A204.1 (cell line): ENCODE results near the gene GUCA2A.

ENCODE experiments used
- FAIRE-seq: peaks from 2 replicates; lab custom pipeline; 2012; peaks lifted over from hg19 to GRCh38; lab: Jason Lieb, UNC

The GUCA2A gene

GRCh38 chr1:42176902-42177519, 12.5 kb upstream of the GUCA2A start:
- FAIRE-seq = no peak

GRCh38 chr1:42175314-42176054, 10.9 kb upstream of the GUCA2A start:
- no peak for FAIRE-seq

- no peak for FAIRE-seq
Measured at GRCh38 chr1:42173961-42174735, 9.6 kb upstream of the GUCA2A start.

GRCh38 chr1:42173155-42173933, 8.8 kb upstream of the GUCA2A start:
- no peak for FAIRE-seq

GRCh38 chr1:42172381-42173133, 8.0 kb upstream of the GUCA2A start:
- no peak for FAIRE-seq

GRCh38 chr1:42171679-42172266, 7.2 kb upstream of the GUCA2A start:
- no peak for FAIRE-seq

- FAIRE-seq = no peak
Measured at GRCh38 chr1:42170779-42171621, 6.5 kb upstream of the GUCA2A start.

- FAIRE-seq = no peak
Measured at GRCh38 chr1:42168763-42169162, 4.2 kb upstream of the GUCA2A start.

GRCh38 chr1:42168391-42168670, 3.8 kb upstream of the GUCA2A start:
- FAIRE-seq = no peak

GRCh38 chr1:42167611-42168390, 3.3 kb upstream of the GUCA2A start:
- FAIRE-seq = no peak

- FAIRE-seq = no peak
Measured at GRCh38 chr1:42165511-42166210, 1.1 kb upstream of the GUCA2A start.

- no peak for FAIRE-seq
Measured at GRCh38 chr1:42163536-42164503, 725 bp downstream of the GUCA2A start.

GRCh38 chr1:42163114-42163513, 1.4 kb downstream of the GUCA2A start:
- FAIRE-seq = no peak

- no peak for FAIRE-seq
Measured at GRCh38 chr1:42162181-42162580, 2.4 kb downstream of the GUCA2A start.

- no peak for FAIRE-seq
Measured at GRCh38 chr1:42158189-42158588, 6.4 kb downstream of the GUCA2A start.

- FAIRE-seq = no peak
Measured at GRCh38 chr1:42157667-42158066, 6.9 kb downstream of the GUCA2A start.

GRCh38 chr1:42155362-42155761, 9.2 kb downstream of the GUCA2A start:
- no peak for FAIRE-seq

GRCh38 chr1:42154685-42155084, 9.9 kb downstream of the GUCA2A start:
- FAIRE-seq = no peak
